IMR-90 (cell line): ENCODE data around the gene WDR27. TPM values are rescaled to one million over a fixed set of nuclear protein-coding genes. Genes with fewer than 3 reads are reported as not detected.
"Not testable (repeated sequence)": the region's sequence is repeated elsewhere in the genome, so short reads cannot be mapped to it uniquely, and the experiment has no call there.

Source experiments
- ATAC-seq: fragments of 200-7000 bp; cut with Tn5 transposase; 2 replicates; pipeline ENCODE4 v1.9.1; 2020; ENCODE audit warnings: low read depth, mild to moderate bottlenecking, moderate library complexity
- BruUV-seq: library from RNA; stranded (reverse); fragments of 400-500 nt; replicated peaks from 2 replicates; lab custom pipeline; 2021; lab: Mats Ljungman, UMichigan
- CTCF ChIA-PET: fragments of 300-600 bp; formaldehyde crosslinking; extraction: SDS; loops from one replicate; lab custom pipeline; 2021; ENCODE audit warnings: antibody characterized with exemption; lab: Yijun Ruan, JAX
- POLR2A ChIA-PET: fragments of 300-600 bp; sonication (Branson Sonifier 250); formaldehyde crosslinking; loops from one replicate; lab custom pipeline; 2022; ENCODE audit warnings: antibody characterized with exemption; ENCODE audit not compliant: unreplicated experiment; lab: Charles Lee
- DNase-seq: peaks from one replicate; pipeline ENCODE4 v3.0.0; 2013
- H2AFZ ChIP-seq: replicated peaks from 2 replicates; pipeline ENCODE3; 2013; ENCODE audit warnings: low read length, mild to moderate bottlenecking; ENCODE audit not compliant: poor library complexity
- H2AK5ac ChIP-seq: 2 replicates; pipeline ENCODE4 v1.6.1; 2013; ENCODE audit warnings: low read depth, low read length, inconsistent platforms
- H2AK9ac ChIP-seq: replicated peaks from 2 replicates; pipeline ENCODE3; 2013; ENCODE audit warnings: mild to moderate bottlenecking, low read depth, low read length, moderate library complexity; ENCODE audit not compliant: poor library complexity
- H2BK120ac ChIP-seq: 2 replicates; pipeline ENCODE4 v1.6.1; 2013; ENCODE audit warnings: low read depth, low read length, inconsistent platforms
- H2BK15ac ChIP-seq: 3 replicates; pipeline ENCODE4 v1.6.1; 2013; ENCODE audit warnings: low read depth, low read length, inconsistent platforms
- H2BK20ac ChIP-seq: 2 replicates; pipeline ENCODE4 v1.6.1; 2013; ENCODE audit warnings: low read depth, mild to moderate bottlenecking, inconsistent platforms, low read length, moderate library complexity
- H2BK5ac ChIP-seq: 2 replicates; pipeline ENCODE4 v1.6.1; 2013; ENCODE audit warnings: mild to moderate bottlenecking, low read depth, low read length, inconsistent platforms; ENCODE audit not compliant: poor library complexity, severe bottlenecking
- H3K14ac ChIP-seq: replicated peaks from 2 replicates; pipeline ENCODE4 v1.6.1; 2013; ENCODE audit warnings: low read depth, low read length, inconsistent platforms
- H3K18ac ChIP-seq: 2 replicates; pipeline ENCODE4 v1.6.1; 2013; ENCODE audit warnings: low read depth, low read length, control low read depth
- H3K23ac ChIP-seq: 2 replicates; pipeline ENCODE4 v1.6.1; 2013; ENCODE audit warnings: low read depth, low read length, inconsistent platforms
- H3K27ac ChIP-seq: 2 replicates; pipeline ENCODE4 v1.5.1; 2013; ENCODE audit warnings: mild to moderate bottlenecking, control low read depth, low read length; ENCODE audit not compliant: insufficient read depth
- H3K27me3 ChIP-seq: 2 replicates; pipeline ENCODE4 v1.6.1; 2013; ENCODE audit warnings: low read length; ENCODE audit not compliant: control insufficient read depth, insufficient read depth
- H3K36me3 ChIP-seq: 2 replicates; pipeline ENCODE4 v1.6.1; 2013; ENCODE audit warnings: low read length, mixed read lengths; ENCODE audit not compliant: control insufficient read depth, insufficient read depth
- H3K4ac ChIP-seq: 2 replicates; pipeline ENCODE4 v1.6.1; 2013; ENCODE audit warnings: low read depth, low read length, inconsistent platforms
- H3K4me1 ChIP-seq: 2 replicates; pipeline ENCODE4 v1.6.1; 2013; ENCODE audit warnings: low read length, mixed read lengths; ENCODE audit not compliant: control insufficient read depth, insufficient read depth
- H3K4me2 ChIP-seq: 2 replicates; pipeline ENCODE4 v1.6.1; 2013; ENCODE audit warnings: low read depth, mild to moderate bottlenecking, control low read depth, low read length, moderate library complexity
- H3K4me3 ChIP-seq: 2 replicates; pipeline ENCODE4 v1.5.1; 2013; ENCODE audit warnings: low read depth, mild to moderate bottlenecking, control low read depth, low read length, moderate library complexity; ENCODE audit not compliant: insufficient read depth
- H3K56ac ChIP-seq: 2 replicates; pipeline ENCODE4 v1.6.1; 2013; ENCODE audit warnings: low read length, inconsistent platforms; ENCODE audit not compliant: insufficient read depth; ENCODE audit errors: extremely low read depth
- H3K79me1 ChIP-seq, 2 experiments: 2 replicates each; pipeline ENCODE4 v1.6.1; 2013; ENCODE audit warnings: low read length in 2 of 2, inconsistent platforms in 1 of 2, low read depth in 1 of 2
- H3K9ac ChIP-seq: 2 replicates; pipeline ENCODE4 v1.6.1; 2013; ENCODE audit warnings: low read depth, low read length, control low read depth
- H3K9me1 ChIP-seq: 2 replicates; pipeline ENCODE4 v1.6.1; 2013; ENCODE audit warnings: low read length, inconsistent platforms; ENCODE audit not compliant: insufficient read depth
- H3K9me3 ChIP-seq: 2 replicates; pipeline ENCODE4 v1.6.1; 2013; ENCODE audit warnings: low read length; ENCODE audit not compliant: control insufficient read depth, insufficient read depth
- H4K20me1 ChIP-seq: 2 replicates; pipeline ENCODE4 v1.6.1; 2013; ENCODE audit warnings: low read length, inconsistent platforms; ENCODE audit not compliant: insufficient read depth
- H4K5ac ChIP-seq: 2 replicates; pipeline ENCODE4 v1.6.1; 2013; ENCODE audit warnings: mild to moderate bottlenecking, low read depth, low read length, control low read depth
- H4K8ac ChIP-seq, 2 experiments: 2 replicates each; pipeline ENCODE4 v1.6.1; 2013; ENCODE audit warnings: low read depth in 2 of 2, low read length in 2 of 2, control low read depth in 1 of 2, inconsistent platforms in 1 of 2
- H4K91ac ChIP-seq: 2 replicates; pipeline ENCODE4 v1.6.1; 2013; ENCODE audit warnings: low read depth, low read length, inconsistent platforms; ENCODE audit not compliant: insufficient read depth
- MAZ ChIP-seq: IDR thresholded peaks from 2 replicates; pipeline ENCODE4 v1.6.1; 2012; ENCODE audit warnings: low read depth, mild to moderate bottlenecking, low read length, improper control_type of control experiment, moderate library complexity, borderline replicate concordance
- WGBS, 2 experiments: methylation state at CpG; one replicate each; pipeline versions ENCODE4 v1.1.5 to v1.1.7; 2013; ENCODE audit warnings: missing lambda C conversion rate in 2 of 2; ENCODE audit not compliant: insufficient read length in 1 of 2; ENCODE audit errors: extremely low coverage in 2 of 2; 5-methylcytosine and 5-hydroxymethylcytosine counted together
- dilution Hi-C: fragments of 300-500 bp; cut with HindIII; formaldehyde crosslinking; loops from one replicate; pipeline ENCODE4 v1.14.3; 2018; ENCODE audit warnings: low sequenced_read_pairs; ENCODE audit not compliant: unreplicated experiment
- in situ Hi-C: fragments of 300-500 bp; cut with MboI; formaldehyde crosslinking; loops from 3 replicates; pipeline ENCODE4 v1.14.3; 2019; ENCODE audit warnings: low sequenced_read_pairs, inconsistent platforms, mixed read lengths
- intact Hi-C: fragments of 100-400 bp; cut with micrococcal nuclease; formaldehyde crosslinking; loops from 2 replicates; pipeline ENCODE4 v1.10.0; 2022
- polyA plus RNA-seq, 3 experiments: library from polyadenylated mRNA; depleted of rRNA; stranded (reverse); fragments of >200 nt; gene quantifications; 2 replicates each; pipeline ENCODE4 v1.2.3, GENCODE V29; 2012; ENCODE audit warnings: low replicate concordance in 1 of 3
- total RNA-seq: library from RNA; depleted of rRNA; stranded (reverse); fragments of >200 nt; gene quantifications from 2 replicates; pipeline ENCODE4 v1.2.3, GENCODE V29; 2012

The WDR27 gene
- total and polyA plus RNA-seq, 2 of the 4 experiments (the other 2 are of a cell fraction), result 7.0 to 18.5 TPM

- CTCF ChIA-PET, result no interaction called here
- H3K79me1 ChIP-seq, result no peaks in the 10 kb centered on the region
- no peak overlapping the region for H2AK9ac ChIP-seq
- H2BK120ac ChIP-seq, result no peak overlapping the region
- no peak overlapping the region for H3K4me2 ChIP-seq
- no peak for DNase-seq
- no peaks in the 10 kb centered on the region for H3K4me1 ChIP-seq
- no peak overlapping the region for H4K8ac ChIP-seq
- no peak overlapping the region for H4K91ac ChIP-seq
- no peak overlapping the region for H2AK5ac ChIP-seq
- H3K4me3 ChIP-seq, result no peak overlapping the region
- no peak overlapping the region for H2BK5ac ChIP-seq
- H4K5ac ChIP-seq, result no peak overlapping the region
- H3K9me1 ChIP-seq, result no peaks in the 10 kb centered on the region
- H2BK20ac ChIP-seq, result no peak overlapping the region
- H2BK15ac ChIP-seq, result no peak overlapping the region
- no CpG with 5 or more reads among the region's 1 CpG for WGBS, 2 experiments
- in situ Hi-C loops, result no loop called here
- no peak overlapping the region for H3K18ac ChIP-seq
- no peaks in the 10 kb centered on the region for H3K27me3 ChIP-seq
- H3K56ac ChIP-seq, result no peak overlapping the region
- H3K23ac ChIP-seq, result no peak overlapping the region
- no peak overlapping the region for H3K4ac ChIP-seq
- no peak overlapping the region for H3K14ac ChIP-seq
- dilution Hi-C loops, result no loop called here
- peaks cover 5% of the 10 kb centered on the region; the same call in 1 of the 2 replicates for H3K9me3 ChIP-seq
- no peaks in the 10 kb centered on the region for H3K36me3 ChIP-seq
- TF ChIP-seq MAZ, result no peak
- no peak overlapping the region for H3K27ac ChIP-seq
- intact Hi-C loops, result no loop called here
- no peak overlapping the region for H2AFZ ChIP-seq
- POLR2A ChIA-PET, result no interaction called here
- no peak for ATAC-seq
- BruUV-seq, result no TSS peak
- H3K9ac ChIP-seq, result no peak overlapping the region
- H4K20me1 ChIP-seq, result no peaks in the 10 kb centered on the region
These were observed 232.8 kb downstream of the WDR27 start for GRCh38 chr6:169469028-169469427.

- 63% methylated on average over 2 of the region's 4 CpGs; no CpG with 5 or more reads in 1 of the 2 experiments for WGBS, 2 experiments
- CTCF ChIA-PET, result not testable (repeated sequence)
These were observed 234.1 kb downstream of the WDR27 start for GRCh38 chr6:169467755-169468154.

More at GRCh38 chr6:169467755-169468154, 234.1 kb downstream of the WDR27 start:
- H3K79me1 ChIP-seq, H3K9me3 ChIP-seq, dilution Hi-C loops, H3K18ac ChIP-seq, H3K27ac ChIP-seq, in situ Hi-C loops, H3K4me2 ChIP-seq, DNase-seq, BruUV-seq, H2BK20ac ChIP-seq, H2AK5ac ChIP-seq, H4K5ac ChIP-seq, H3K36me3 ChIP-seq, H3K9me1 ChIP-seq, H3K14ac ChIP-seq, H4K20me1 ChIP-seq, H2AFZ ChIP-seq, H3K4me3 ChIP-seq, ATAC-seq, H2BK120ac ChIP-seq, H3K4ac ChIP-seq, H3K4me1 ChIP-seq, POLR2A ChIA-PET, H3K9ac ChIP-seq, H4K8ac ChIP-seq, H3K56ac ChIP-seq, H4K91ac ChIP-seq, H3K23ac ChIP-seq, intact Hi-C loops, H2BK15ac ChIP-seq, H2BK5ac ChIP-seq, H2AK9ac ChIP-seq, H3K27me3 ChIP-seq: not testable (repeated sequence)
